Measurements from ENCODE around the gene HNRNPLL. TPM values are rescaled to one million over a fixed set of nuclear protein-coding genes. Genes with fewer than 3 reads are reported as not detected.
A peak's percentile ranks its signal among the peaks of the same experiment; 100 is the strongest.

The HNRNPLL gene
- total and polyA plus RNA-seq, 2 of the 13 experiments (the other 11 are each of a cell fraction or from before 2014, with no cell fraction given) = 49.4 to 103 TPM

DNA sequence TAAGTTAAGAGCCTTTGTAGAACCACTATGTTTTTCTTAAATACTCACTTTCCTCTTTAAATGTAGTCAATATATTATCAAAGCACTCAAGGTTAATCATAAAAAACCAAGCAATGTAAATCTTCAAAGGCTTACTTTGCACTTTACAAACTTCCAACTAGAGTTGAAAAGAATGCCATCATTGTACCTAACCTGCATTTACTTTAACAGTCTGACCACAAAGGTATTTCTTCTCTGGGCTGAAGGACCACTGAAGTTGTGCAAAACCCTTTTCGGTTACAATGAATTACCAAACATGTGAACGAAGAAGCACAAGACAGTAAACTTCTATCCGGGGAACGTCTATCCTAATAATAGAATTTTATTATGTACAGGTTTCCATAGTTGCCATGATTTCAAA lies 3.0 kb downstream of the HNRNPLL start (continued):
- TF ChIP-seq ZNF33B (CRISPR knock-in tag; IDR thresholded peaks at IDR 0.05) (no peak), ZNF274 (CRISPR knock-in tag; IDR thresholded peaks at IDR 0.05) (no peak), ZNF660 (CRISPR knock-in tag; IDR thresholded peaks at IDR 0.05; ENCODE audit: borderline replicate concordance, low read depth) (no peak), ZNF343 (CRISPR knock-in tag; IDR thresholded peaks at IDR 0.05) (no peak), FOXO1 (CRISPR knock-in tag; IDR thresholded peaks at IDR 0.05) (0 out of 2 replicates have a peak, but pooled peaks have one; percentile 41), ZNF24 (IDR thresholded peaks at IDR 0.05) (no peak), XRCC5 (optimal IDR thresholded peaks at IDR 0.05; ENCODE audit: low read length) (no peak), ZNF441 (CRISPR knock-in tag; IDR thresholded peaks at IDR 0.05; ENCODE audit: borderline replicate concordance) (no peak), MEF2D (CRISPR knock-in tag; IDR thresholded peaks at IDR 0.05) (no peak), ZSCAN21 (CRISPR knock-in tag; IDR thresholded peaks at IDR 0.05; ENCODE audit: borderline replicate concordance) (no peak), XBP1 (CRISPR knock-in tag; IDR thresholded peaks at IDR 0.05) (no peak), POLR2AphosphoS2 (IDR thresholded peaks at IDR 0.05; ENCODE audit: low read depth, low read length) (no peak), ESRRA (CRISPR knock-in tag; IDR thresholded peaks at IDR 0.05; ENCODE audit: low read depth) (no peak), HMG20B (CRISPR knock-in tag; conservative IDR thresholded peaks at IDR 0.05) (peak; percentile 56; the same call in 1 of the 2 replicates)
- TF ChIP-seq, protein P1, sequence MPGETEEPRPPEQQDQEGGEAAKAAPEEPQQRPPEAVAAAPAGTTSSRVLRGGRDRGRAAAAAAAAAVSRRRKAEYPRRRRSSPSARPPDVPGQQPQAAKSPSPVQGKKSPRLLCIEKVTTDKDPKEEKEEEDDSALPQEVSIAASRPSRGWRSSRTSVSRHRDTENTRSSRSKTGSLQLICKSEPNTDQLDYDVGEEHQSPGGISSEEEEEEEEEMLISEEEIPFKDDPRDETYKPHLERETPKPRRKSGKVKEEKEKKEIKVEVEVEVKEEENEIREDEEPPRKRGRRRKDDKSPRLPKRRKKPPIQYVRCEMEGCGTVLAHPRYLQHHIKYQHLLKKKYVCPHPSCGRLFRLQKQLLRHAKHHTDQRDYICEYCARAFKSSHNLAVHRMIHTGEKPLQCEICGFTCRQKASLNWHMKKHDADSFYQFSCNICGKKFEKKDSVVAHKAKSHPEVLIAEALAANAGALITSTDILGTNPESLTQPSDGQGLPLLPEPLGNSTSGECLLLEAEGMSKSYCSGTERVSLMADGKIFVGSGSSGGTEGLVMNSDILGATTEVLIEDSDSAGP (CRISPR knock-in tag; IDR thresholded peaks at IDR 0.05; ENCODE audit: borderline replicate concordance) = no peak
- TF ChIP-seq, protein P2, sequence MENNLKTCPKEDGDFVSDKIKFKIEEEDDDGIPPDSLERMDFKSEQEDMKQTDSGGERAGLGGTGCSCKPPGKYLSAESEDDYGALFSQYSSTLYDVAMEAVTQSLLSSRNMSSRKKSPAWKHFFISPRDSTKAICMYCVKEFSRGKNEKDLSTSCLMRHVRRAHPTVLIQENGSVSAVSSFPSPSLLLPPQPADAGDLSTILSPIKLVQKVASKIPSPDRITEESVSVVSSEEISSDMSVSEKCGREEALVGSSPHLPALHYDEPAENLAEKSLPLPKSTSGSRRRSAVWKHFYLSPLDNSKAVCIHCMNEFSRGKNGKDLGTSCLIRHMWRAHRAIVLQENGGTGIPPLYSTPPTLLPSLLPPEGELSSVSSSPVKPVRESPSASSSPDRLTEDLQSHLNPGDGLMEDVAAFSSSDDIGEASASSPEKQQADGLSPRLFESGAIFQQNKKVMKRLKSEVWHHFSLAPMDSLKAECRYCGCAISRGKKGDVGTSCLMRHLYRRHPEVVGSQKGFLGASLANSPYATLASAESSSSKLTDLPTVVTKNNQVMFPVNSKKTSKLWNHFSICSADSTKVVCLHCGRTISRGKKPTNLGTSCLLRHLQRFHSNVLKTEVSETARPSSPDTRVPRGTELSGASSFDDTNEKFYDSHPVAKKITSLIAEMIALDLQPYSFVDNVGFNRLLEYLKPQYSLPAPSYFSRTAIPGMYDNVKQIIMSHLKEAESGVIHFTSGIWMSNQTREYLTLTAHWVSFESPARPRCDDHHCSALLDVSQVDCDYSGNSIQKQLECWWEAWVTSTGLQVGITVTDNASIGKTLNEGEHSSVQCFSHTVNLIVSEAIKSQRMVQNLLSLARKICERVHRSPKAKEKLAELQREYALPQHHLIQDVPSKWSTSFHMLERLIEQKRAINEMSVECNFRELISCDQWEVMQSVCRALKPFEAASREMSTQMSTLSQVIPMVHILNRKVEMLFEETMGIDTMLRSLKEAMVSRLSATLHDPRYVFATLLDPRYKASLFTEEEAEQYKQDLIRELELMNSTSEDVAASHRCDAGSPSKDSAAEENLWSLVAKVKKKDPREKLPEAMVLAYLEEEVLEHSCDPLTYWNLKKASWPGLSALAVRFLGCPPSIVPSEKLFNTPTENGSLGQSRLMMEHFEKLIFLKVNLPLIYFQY (CRISPR knock-in tag; IDR thresholded peaks at IDR 0.05; ENCODE audit: borderline replicate concordance) = no peak
- TF ChIP-seq, protein P3, sequence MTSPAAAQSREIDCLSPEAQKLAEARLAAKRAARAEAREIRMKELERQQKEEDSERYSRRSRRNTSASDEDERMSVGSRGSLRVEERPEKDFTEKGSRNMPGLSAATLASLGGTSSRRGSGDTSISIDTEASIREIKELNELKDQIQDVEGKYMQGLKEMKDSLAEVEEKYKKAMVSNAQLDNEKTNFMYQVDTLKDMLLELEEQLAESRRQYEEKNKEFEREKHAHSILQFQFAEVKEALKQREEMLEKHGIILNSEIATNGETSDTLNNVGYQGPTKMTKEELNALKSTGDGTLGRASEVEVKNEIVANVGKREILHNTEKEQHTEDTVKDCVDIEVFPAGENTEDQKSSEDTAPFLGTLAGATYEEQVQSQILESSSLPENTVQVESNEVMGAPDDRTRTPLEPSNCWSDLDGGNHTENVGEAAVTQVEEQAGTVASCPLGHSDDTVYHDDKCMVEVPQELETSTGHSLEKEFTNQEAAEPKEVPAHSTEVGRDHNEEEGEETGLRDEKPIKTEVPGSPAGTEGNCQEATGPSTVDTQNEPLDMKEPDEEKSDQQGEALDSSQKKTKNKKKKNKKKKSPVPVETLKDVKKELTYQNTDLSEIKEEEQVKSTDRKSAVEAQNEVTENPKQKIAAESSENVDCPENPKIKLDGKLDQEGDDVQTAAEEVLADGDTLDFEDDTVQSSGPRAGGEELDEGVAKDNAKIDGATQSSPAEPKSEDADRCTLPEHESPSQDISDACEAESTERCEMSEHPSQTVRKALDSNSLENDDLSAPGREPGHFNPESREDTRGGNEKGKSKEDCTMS (CRISPR knock-in tag; conservative IDR thresholded peaks at IDR 0.05) = no peak
- TF ChIP-seq, protein P4, sequence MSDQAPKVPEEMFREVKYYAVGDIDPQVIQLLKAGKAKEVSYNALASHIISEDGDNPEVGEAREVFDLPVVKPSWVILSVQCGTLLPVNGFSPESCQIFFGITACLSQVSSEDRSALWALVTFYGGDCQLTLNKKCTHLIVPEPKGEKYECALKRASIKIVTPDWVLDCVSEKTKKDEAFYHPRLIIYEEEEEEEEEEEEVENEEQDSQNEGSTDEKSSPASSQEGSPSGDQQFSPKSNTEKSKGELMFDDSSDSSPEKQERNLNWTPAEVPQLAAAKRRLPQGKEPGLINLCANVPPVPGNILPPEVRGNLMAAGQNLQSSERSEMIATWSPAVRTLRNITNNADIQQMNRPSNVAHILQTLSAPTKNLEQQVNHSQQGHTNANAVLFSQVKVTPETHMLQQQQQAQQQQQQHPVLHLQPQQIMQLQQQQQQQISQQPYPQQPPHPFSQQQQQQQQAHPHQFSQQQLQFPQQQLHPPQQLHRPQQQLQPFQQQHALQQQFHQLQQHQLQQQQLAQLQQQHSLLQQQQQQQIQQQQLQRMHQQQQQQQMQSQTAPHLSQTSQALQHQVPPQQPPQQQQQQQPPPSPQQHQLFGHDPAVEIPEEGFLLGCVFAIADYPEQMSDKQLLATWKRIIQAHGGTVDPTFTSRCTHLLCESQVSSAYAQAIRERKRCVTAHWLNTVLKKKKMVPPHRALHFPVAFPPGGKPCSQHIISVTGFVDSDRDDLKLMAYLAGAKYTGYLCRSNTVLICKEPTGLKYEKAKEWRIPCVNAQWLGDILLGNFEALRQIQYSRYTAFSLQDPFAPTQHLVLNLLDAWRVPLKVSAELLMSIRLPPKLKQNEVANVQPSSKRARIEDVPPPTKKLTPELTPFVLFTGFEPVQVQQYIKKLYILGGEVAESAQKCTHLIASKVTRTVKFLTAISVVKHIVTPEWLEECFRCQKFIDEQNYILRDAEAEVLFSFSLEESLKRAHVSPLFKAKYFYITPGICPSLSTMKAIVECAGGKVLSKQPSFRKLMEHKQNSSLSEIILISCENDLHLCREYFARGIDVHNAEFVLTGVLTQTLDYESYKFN (CRISPR knock-in tag; conservative IDR thresholded peaks at IDR 0.05) = peak; percentile 77
